NK-92 (cell line): ENCODE data around the gene SIGLEC11.
"Not testable (repeated sequence)": the region's sequence is repeated elsewhere in the genome, so short reads cannot be mapped to it uniquely, and the experiment has no call there.

Experiments used
- DNase-seq: peaks from one replicate; lab custom pipeline; 2025; ENCODE audit not compliant: unreplicated experiment; lab: John Stamatoyannopoulos, UW

The SIGLEC11 gene

GRCh38 chr19:49960980-49961379, at the start of gene SIGLEC11:
Gene SIGLEC11 (minus strand): TSS chr19:49961172. CDS start chr19:49961081, 91 bp downstream.
- not testable (repeated sequence) for DNase-seq

- DNase-seq: no peak
Observed at GRCh38 chr19:50008532-50008931, 47.6 kb upstream of the SIGLEC11 start.

GRCh38 chr19:50007947-50008346, 47.0 kb upstream of the SIGLEC11 start:
- DNase-seq: no peak

GRCh38 chr19:50007170-50007569, 46.2 kb upstream of the SIGLEC11 start:
- no peak for DNase-seq

- DNase-seq: no peak
Observed at GRCh38 chr19:50005428-50005827, 44.5 kb upstream of the SIGLEC11 start.

- DNase-seq: no peak
Observed at GRCh38 chr19:50003810-50004419, 42.9 kb upstream of the SIGLEC11 start.

GRCh38 chr19:50003254-50003788, 42.3 kb upstream of the SIGLEC11 start:
- no peak for DNase-seq

DNA sequence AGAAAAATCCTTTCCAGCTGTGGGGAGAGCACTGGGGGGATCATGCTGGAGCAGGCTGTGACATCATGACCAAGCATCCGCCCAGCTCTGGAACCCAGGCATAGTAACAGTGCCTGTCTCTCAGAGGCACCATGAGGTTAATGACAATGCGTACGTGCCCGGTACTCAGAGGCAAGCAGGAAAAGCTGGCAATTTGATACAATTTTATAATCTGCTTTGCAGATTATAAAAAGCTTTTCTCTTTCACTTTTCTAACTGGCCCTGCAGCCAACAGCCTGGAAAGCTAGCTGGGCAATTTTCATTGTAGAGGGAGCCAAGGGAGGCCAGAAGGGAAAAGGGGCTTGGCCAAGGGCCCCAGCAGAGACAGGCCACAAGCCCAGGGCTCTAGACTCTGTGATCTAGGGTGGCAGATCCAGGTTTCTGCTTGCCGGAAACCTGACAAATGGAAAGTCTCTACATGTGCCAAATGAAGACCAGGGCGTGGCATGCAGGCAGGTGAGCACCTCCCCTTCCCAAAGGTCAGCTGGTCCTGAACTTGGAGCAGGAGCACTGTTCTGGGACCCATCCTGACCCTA, 41.5 kb upstream of the SIGLEC11 start:
- DNase-seq: no peak

DNA sequence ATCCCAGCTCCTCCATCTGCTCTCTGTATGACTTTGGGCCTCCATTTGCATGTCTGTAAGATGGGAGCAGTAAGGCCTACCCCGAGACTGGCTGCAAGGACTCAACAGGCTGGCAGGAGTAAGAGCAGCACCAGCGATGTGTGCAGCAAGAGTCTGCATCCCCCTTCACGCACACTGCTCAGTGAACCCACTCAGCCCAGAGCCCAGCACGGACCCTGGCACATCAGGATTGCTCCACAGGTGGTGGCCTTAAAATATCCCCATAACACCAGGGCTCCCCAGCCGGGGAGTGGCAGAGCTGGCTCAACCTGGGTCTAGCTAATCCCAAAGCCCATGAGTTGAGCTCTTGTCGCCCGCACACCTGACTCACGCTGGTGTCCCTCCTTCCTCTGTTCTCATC, 40.8 kb upstream of the SIGLEC11 start:
- DNase-seq: no peak

DNA sequence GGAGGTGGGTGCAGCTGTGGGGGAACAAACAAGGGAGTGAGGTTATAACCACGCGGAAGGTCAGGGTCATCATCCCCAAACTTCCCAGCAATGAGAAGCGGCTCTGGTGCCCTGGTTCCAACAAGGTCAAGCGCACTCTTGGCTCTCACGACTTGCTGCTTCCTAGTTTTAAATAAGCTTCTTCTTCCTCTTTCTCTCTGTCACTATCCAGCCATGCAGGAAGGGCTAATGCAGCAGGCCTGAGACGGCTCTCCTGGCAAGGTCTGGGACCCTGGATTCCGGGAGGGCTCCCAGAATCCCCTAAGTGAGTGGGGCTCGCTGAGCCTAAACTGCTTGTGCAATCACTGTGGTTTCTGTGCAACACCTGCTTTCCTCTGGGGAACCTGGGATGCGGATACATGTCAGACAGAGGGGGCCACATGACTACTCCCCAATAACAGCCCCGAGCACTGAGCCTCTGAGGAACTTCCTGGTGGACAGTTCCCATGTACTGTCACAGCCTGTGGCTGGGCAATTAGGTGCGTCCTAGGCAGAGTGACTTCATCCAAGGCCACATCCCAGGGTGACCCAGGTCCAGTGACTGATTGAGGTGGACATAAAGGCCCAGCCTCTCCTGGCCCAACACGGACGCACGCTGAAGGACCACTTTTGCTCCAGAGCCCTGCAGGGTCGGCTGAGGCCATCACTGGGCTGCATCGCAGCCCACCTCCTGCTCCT, 40.0 kb upstream of the SIGLEC11 start:
- no peak for DNase-seq

GRCh38 chr19:50000038-50000840, 39.3 kb upstream of the SIGLEC11 start:
- no peak for DNase-seq

- DNase-seq: no peak
Observed at GRCh38 chr19:49999371-50000010, 38.5 kb upstream of the SIGLEC11 start.

GRCh38 chr19:49997709-49998108, 36.7 kb upstream of the SIGLEC11 start:
- DNase-seq: no peak

- no peak for DNase-seq
Observed at GRCh38 chr19:49988433-49988832, 27.5 kb upstream of the SIGLEC11 start.

DNA sequence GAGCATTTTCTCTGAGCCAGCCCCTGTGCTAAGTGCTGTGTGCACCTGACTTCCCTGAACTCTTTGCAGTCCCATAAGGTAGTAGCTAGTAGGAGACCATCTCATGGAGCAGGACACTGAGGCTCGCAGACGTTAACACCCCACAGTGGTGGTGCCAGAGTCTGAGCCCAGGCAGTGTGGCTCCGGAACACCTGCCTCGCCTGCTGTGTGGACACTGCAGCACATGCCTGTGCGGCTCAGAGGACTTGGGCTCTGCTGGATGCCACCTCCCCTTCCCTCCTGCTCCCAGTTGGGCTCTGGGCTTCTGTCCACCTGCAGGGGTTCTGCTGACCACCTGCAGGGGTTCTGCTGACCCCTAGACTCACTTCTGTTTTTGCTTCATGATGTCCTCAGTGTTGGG, 27.0 kb upstream of the SIGLEC11 start:
- DNase-seq: no peak

GRCh38 chr19:49987159-49987698, 26.3 kb upstream of the SIGLEC11 start:
- no peak for DNase-seq

DNA sequence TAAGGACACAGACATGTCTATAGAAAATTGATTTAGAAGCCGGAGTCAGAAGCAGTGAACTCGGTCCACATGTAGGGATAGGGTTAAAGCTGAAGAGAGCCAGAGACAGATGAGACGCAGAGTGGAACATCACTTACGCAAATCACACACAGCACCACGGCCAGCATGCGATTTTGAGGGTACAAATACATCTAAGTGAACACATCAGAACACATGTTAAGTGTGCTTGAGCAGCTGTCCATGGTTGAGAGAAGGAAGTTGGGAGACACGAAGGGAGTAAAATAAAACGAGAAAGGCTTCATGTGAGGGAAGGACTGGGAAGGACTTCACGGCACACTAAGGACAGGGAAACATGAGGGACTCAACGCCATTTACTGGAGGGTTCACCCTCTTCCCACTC, 25.4 kb upstream of the SIGLEC11 start:
- no peak for DNase-seq

- DNase-seq: no peak
Observed at GRCh38 chr19:49985871-49986270, 24.9 kb upstream of the SIGLEC11 start.

- DNase-seq: no peak
Observed at GRCh38 chr19:49984491-49984890, 23.5 kb upstream of the SIGLEC11 start.

- DNase-seq: no peak
Observed at GRCh38 chr19:49983645-49984229, 22.8 kb upstream of the SIGLEC11 start.
